Measurements from ENCODE around the gene HOXA13. TPM values are rescaled to one million over a fixed set of nuclear protein-coding genes. Genes with fewer than 3 reads are reported as not detected.
A peak's percentile ranks its signal among the peaks of the same experiment; 100 is the strongest.

The HOXA13 gene
- total RNA-seq, 3 donors from 2014 or later, result 28.0 to 54.3 (median 42.2) TPM

DNA sequence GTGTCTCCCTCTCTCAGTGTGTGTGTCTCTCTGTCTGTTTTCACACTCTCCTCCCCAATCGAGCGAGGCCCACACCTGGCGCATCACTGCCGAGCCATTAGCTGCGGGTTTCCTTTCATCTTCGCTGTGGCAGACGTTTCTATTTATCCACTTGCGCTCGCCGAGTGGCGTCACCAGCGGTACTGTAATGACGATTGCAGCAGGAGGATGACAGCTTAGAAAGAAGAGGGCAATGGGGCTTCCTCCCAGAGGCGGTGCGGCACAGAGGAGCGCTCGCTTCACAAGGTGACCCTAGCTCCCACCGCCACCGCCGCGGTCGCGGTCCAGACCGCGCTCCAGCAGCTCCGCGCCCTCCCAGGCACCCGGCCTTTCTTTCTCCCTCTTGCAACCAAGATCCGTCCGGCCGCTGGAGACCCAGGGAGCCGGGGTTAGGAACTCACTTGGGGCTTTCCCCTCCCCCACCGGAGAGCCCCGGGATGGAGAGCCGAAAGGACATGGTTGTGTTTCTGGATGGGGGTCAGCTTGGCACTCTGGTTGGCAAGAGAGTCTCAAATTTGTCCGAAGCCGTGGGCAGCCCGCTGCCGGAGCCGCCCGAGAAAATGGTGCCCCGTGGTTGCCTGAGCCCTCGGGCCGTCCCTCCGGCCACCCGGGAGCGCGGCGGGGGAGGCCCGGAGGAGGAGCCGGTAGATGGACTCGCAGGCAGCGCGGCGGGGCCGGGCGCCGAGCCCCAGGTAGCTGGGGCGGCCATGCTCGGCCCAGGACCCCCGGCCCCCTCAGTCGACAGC lies 42.9 kb upstream of the HOXA13 start, which contains the start of gene EVX1:
Gene EVX1 (plus strand): TSS at position 248 of the 785 bp plus-strand sequence. CDS start 229 bp downstream, at position 477.
- H3K4me3 ChIP-seq, result no peak within 1 kb of the TSS
- H3K36me3 ChIP-seq (ENCODE audit: low read depth), result no peaks in the 10 kb centered on the region
- H3K4me1 ChIP-seq (ENCODE audit: low read depth), result peaks cover 42% of the 10 kb centered on the region
- ATAC-seq, result no peak
- H3K9me3 ChIP-seq, result no peaks in the 10 kb centered on the region
- DNase-seq, result peak in 1 of 3 donors; percentile 57
- intact Hi-C loops (cut with DNase I, micrococcal nuclease), result no loop called here
- TF ChIP-seq, protein P1, sequence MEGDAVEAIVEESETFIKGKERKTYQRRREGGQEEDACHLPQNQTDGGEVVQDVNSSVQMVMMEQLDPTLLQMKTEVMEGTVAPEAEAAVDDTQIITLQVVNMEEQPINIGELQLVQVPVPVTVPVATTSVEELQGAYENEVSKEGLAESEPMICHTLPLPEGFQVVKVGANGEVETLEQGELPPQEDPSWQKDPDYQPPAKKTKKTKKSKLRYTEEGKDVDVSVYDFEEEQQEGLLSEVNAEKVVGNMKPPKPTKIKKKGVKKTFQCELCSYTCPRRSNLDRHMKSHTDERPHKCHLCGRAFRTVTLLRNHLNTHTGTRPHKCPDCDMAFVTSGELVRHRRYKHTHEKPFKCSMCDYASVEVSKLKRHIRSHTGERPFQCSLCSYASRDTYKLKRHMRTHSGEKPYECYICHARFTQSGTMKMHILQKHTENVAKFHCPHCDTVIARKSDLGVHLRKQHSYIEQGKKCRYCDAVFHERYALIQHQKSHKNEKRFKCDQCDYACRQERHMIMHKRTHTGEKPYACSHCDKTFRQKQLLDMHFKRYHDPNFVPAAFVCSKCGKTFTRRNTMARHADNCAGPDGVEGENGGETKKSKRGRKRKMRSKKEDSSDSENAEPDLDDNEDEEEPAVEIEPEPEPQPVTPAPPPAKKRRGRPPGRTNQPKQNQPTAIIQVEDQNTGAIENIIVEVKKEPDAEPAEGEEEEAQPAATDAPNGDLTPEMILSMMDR (IDR thresholded peaks at IDR 0.05), result no peak

DNA sequence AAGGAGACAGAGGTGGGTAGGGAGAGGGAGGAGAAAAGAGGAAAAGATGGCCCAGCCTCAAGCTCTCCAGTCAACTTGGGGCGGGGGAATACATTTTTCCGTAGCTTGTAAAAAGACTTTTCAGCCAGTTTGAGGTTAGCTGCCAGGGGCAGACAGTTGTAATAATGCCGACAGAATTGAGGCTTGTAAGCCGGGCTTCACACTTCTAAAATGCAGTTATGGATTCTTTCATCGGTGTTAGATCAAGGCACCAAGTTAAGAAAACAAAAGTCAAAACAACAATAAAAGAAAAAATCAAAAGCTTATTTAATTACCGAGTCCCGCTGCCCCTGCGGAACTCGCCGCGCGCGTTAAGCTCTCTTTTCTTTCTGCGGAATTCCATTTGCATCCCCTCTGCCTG lies 42.3 kb upstream of the HOXA13 start:
- no peak for ATAC-seq
- TF ChIP-seq, protein P1 (IDR thresholded peaks at IDR 0.05), result no peak
- intact Hi-C loops (cut with DNase I, micrococcal nuclease), result no loop called here
- no peak overlapping the region for H3K4me3 ChIP-seq
- H3K36me3 ChIP-seq (ENCODE audit: low read depth), result no peaks in the 10 kb centered on the region
- no peak for DNase-seq
- peaks cover 42% of the 10 kb centered on the region for H3K4me1 ChIP-seq (ENCODE audit: low read depth)
- H3K9me3 ChIP-seq, result no peaks in the 10 kb centered on the region

DNA sequence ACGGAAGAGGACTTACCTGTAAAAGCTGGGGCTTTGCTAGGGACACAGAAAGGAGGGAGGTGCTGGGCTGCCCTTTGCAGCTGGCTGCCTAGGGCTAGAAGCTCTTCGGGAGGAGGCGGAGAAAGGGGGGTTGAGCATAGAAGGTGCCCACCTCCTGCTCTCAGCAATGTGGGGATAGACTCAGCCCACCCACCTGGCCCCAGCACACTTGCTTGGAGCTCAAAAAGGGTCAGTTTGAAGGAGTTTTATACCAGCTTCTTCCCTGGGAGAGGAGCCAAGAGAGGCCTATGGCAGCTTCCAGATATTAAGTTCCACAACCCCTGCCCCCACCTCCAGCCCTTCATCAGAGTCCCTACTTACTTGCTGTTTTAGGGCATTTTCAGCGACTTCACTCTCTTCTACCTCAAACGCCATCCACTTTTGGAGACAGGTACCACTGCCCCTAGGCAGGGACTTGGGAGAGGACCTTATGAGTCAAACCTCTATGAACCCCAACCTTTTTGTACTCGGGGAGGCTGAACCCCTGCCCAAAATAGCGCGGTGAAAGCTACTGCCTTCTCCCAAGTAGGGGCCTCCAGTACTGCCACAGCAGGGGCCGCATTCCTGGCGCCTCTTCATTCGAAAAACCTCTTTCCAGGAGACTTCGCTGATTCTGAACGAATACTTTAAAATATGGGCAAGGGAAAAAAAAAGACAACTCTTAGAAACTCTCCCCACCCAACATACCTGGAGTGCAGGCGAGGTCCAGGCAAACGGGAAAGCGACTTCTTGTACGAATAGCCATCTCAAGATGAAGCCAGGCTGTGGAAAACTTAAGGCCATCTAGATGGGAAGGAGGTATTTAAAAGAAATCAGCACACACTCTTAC lies 41.5 kb upstream of the HOXA13 start:
- no peaks in the 10 kb centered on the region for H3K36me3 ChIP-seq (ENCODE audit: low read depth)
- intact Hi-C loops (cut with DNase I, micrococcal nuclease), result no loop called here
- no peaks in the 10 kb centered on the region for H3K9me3 ChIP-seq
- ATAC-seq (no peak), DNase-seq (no peak)
- TF ChIP-seq, protein P1 (IDR thresholded peaks at IDR 0.05), result no peak
- peaks cover 42% of the 10 kb centered on the region for H3K4me1 ChIP-seq (ENCODE audit: low read depth)
- no peak overlapping the region for H3K4me3 ChIP-seq

DNA sequence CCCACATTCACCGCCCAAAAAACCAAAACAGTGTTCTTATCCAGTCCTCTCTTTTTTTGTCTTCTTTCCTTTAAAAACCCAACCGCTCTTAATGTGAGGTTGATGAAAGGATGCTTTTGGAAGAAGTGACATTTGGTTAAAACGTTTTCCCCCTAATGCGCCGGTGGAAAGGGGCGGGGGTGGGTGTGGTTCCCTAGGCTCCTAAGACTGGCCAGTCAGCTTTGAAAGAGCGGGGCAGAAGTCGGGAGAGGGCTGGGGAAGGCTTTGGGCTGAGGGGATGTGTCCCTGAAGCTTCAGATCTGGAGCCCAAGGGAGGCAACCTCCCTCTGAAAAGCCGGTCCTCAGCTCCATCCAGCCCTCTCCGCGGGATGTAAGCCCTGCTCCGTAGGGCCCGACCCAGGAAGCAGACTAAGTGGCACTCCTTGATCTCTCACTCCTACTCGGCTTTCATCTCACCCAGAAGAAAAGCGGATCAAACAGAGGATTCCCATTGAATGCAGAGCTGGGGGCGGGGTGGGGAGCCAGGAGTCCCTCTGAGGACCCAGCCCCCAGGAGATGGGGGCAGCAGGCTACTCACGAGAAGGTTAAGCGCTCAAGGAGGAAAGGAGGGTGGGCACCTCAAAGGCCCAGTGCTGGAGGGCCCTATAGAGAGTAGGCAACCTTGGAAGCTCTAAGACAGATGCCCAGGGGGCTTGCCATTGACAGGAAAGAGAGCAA lies 40.3 kb upstream of the HOXA13 start:
- DNase-seq (no peak), ATAC-seq (no peak)
- H3K4me1 ChIP-seq (ENCODE audit: low read depth), result peaks cover 35% of the 10 kb centered on the region
- no peak overlapping the region for H3K4me3 ChIP-seq
- TF ChIP-seq, protein P1 (IDR thresholded peaks at IDR 0.05), result no peak
- intact Hi-C loops (cut with DNase I, micrococcal nuclease), result no loop called here
- no peaks in the 10 kb centered on the region for H3K36me3 ChIP-seq (ENCODE audit: low read depth)
- no peaks in the 10 kb centered on the region for H3K9me3 ChIP-seq

DNA sequence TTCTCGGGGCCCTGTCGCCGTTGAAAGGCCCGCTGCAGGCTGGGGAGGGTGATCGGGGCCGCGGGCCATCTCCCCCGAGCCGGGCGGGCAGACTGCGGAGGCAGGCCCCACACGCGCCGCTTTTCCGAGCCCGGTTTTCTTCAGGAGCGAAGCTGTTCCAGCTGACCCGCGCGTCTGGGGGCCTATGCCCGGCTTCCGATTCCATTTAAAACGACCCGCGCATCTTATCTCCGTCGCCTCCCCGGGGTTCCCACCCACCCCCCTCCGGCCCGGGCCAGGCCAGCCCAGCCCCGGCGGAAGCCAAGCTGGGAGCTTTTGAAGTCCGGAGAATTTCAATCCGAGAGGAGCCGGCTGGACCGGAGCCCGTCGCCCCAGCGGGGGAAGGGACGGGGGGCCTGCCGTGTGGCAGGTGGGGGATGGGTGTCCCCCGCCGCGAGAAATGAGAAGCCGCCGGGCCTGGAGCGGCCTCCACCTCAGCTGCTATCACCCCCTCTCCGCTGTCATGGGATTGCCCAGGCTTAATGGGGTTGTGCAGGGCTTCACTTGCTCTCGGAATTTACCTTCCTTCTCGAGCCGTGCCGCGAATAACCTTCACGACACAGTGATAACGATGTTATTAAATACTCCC lies 39.6 kb upstream of the HOXA13 start:
- peaks cover 32% of the 10 kb centered on the region for H3K4me1 ChIP-seq (ENCODE audit: low read depth)
- intact Hi-C loops (cut with DNase I, micrococcal nuclease), result loop anchor here in 1 of 2 donors (10.0 kb wide), 1 partner anchor 335 kb away; no protein-coding TSS in a partner anchor
- H3K4me3 ChIP-seq, result no peak overlapping the region
- TF ChIP-seq, protein P1 (IDR thresholded peaks at IDR 0.05), result no peak
- DNase-seq, result no peak
- H3K36me3 ChIP-seq (ENCODE audit: low read depth), result no peaks in the 10 kb centered on the region
- ATAC-seq, result no peak
- no peaks in the 10 kb centered on the region for H3K9me3 ChIP-seq

Data from mucosa of descending colon (tissue), 3 donors.